HK-2 (cell line): Measurements from ENCODE around the gene CHMP6.

Source experiments
- DNase-seq: peaks from one replicate; pipeline ENCODE4 v3.0.0-alpha.2; 2018; ENCODE audit not compliant: unreplicated experiment

The CHMP6 gene

DNA sequence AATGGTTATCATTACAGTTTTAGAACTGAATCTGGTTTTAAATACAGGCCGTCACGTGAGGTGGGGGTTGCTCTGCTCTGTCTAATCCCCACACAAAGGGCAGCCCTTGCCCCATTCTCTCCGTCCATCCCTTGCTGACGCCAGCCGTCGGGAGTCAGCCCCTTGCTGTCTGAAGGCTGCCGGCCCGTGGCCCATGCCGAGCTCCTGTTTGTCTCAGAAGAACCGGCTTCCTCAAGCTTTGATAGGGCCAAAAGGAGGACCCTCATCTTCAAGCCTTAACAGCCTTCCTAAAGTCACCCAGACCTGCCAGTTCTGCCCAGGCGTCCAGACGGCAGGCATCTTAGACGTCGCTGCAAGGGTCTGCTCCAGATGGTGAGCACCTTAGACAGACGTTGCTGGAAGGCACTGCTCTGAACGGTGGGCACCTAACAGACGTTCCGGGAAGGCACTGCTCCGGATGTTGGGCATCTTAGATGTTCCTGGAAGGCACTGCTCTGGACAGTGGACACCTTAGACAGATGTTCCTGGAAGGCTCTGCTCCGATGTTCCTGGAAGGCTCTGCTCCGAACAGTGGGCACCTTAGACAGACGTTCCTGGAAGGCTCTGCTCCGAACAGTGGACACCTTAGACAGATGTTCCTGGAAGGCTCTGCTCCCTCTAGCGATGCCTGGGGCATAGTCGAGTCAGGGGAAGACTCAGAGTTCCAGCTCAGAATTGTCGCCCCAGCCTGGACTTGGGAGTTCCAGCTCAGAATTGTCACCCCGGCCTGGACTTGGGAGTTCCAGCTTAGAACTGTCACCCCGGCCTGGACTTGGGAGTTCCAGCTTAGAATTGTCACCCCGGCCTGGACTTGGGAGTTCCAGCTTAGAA, 35.1 kb upstream of the CHMP6 start:
- no peak for DNase-seq

- no peak for DNase-seq
Measured at GRCh38 chr17:80957461-80957941, 34.1 kb upstream of the CHMP6 start.

GRCh38 chr17:80959330-80960036, 32.2 kb upstream of the CHMP6 start:
- DNase-seq, result no peak

DNA sequence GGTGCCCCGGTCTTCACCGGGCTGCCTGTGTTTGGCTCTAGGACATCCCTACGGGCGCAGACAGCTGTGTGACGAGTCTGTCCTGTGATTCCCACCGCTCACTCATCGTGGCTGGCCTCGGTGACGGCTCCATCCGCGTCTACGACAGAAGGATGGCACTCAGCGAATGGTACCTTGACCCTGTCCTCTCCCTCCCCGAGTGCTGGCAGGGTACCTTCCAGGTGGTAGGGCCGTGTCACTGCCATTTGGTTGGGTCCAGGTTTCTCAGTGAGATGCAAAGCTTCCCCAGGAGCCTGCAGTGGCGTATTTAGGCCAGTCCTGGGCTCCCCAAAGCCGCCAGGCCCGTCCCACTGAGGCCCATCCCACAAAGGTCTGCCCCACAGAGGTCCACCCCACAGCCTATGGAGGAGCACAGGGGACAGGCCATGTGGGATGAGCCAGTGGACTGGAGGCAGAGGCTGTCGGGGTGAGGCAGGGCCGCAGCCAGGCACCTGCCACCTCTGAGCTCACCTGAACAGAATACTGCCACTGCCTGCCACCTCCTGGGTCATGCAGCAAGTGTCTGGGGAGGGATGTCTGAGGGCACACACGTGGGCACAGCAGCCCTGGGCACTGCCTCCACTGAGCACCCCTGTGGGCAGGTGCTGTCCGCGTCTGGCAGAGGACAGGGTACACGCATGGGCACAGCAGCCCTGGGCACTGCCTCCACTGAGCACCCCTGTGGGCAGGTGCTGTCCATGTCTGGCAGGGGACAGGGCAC, 31.4 kb upstream of the CHMP6 start:
- DNase-seq, result no peak

DNA sequence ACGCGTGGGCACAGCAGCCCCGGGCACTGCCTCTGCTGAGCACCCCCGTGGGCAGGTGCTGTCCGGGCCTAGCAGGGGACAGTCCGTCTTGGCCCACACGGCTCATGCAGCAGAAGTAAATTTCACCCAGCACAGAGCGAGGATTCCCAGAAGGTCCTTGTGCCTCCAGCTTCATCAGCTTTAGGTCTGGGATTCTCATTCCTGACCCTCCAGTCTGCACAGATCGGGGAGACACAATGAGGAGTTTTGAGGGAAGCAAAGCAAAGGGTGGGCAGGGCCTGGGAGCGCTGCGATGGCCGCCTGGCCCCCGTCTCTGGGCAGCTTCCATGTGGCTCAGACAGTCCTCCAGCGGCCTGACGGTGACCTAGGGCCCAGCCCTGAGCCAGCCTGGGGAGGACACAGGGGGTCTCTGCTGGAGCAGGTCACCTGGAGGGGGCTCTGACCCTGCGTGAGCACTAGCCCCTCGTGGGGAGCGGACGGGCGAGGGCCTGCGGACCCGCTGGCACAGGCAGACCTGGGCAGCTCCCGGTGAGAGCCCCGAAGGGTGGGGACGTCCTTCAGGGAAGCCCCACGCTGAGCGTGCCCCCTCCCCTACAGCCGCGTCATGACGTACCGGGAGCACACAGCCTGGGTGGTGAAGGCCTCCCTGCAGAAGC, 30.7 kb upstream of the CHMP6 start:
- no peak for DNase-seq

DNA sequence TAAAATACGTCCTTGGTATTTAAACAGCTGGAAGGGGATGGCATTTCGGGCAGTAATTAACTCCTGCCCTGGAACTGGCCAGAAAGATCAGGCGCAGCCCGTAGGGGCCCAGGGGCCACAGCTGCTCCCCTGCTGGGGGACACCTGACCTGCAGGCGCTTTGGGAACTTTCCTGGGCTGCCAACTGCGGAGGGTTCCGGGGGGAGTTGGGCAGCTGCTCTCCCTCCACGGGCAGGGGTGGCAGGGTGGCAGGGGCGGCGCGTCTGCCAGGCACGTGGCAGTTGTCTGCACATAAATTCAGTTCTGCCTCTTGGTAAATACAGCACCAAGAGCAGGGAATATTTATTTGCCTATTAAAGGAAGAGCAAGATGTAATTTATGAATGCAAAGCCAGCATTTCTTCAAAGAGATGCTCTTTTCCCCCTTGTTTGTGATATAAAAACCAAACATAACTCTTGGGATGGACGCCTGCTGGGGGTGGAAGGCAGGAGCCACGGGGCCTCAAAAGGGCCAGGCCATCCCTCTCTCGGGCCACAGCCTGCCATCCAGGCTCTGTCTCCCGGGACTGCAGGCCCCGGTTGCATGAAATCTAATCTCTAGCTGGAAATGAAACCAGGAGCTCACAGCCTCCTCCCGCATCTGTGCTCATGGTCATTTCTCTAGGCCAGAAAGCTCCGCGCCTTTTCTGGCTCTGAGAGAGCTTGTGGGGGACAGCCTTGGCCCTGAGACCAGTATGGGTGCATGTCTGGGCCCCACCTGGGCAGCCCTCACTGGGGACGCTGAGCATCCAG, 29.9 kb upstream of the CHMP6 start:
- no peak for DNase-seq

DNA sequence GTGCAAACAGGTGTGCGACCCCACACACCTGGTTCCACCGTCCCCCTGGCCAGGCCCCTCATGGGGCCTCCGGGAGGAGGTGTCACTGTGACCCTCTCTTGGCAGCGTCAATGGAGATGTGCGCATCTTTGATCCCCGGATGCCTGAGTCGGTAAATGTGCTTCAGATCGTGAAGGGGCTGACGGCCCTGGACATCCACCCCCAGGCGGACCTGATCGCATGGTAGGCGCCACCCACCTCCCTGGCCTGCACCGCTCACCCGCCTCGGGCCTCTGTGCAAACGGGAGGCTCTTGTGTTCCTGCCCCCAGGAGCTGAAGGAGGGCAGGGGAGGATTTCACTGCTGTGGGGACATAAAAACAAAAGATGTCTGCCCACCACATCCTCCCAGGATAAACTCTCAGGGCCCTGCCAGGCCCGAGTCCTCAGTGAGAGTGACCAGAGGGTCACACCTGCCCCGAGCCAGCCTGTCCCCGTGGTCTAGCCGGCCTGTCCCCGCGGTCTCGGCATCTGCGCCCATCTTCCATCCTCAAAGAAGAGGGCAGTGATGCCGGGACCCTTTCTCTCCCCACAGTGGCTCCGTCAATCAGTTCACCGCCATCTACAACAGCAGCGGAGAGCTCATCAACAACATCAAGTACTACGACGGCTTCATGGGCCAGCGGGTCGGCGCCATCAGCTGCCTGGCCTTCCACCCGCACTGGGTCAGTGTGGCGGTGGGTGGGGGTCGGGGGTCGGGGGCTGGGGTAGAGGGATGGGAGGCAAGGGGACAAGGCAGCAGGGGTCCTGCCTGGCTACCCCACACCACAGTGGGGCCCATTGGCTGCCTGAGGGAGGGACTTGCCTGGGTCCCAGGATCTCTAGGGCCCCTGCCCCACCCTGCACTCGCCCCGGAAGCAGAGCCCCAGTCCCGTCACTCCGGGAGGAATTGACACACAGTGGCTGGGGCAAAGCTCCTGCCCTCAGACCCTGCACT, 29.0 kb upstream of the CHMP6 start:
- DNase-seq, result no peak

- no peak for DNase-seq
Measured at GRCh38 chr17:80963812-80964543, 27.7 kb upstream of the CHMP6 start.

DNA sequence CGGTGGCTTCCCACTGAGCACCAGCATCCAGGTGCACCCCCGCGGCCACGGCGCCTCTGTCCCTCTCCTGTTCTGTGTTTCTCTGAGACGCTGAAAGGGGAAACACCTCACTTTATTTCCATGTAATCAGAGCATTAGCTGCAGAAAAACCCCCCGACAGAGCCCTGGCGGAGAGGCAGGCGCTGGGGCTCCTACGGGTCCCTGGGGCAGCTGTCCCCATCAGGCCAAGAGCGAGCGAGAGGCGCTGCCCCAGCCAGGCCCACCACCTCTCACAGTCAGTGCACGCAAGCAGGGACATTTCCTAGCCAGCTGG, 27.1 kb upstream of the CHMP6 start:
- no peak for DNase-seq

DNA sequence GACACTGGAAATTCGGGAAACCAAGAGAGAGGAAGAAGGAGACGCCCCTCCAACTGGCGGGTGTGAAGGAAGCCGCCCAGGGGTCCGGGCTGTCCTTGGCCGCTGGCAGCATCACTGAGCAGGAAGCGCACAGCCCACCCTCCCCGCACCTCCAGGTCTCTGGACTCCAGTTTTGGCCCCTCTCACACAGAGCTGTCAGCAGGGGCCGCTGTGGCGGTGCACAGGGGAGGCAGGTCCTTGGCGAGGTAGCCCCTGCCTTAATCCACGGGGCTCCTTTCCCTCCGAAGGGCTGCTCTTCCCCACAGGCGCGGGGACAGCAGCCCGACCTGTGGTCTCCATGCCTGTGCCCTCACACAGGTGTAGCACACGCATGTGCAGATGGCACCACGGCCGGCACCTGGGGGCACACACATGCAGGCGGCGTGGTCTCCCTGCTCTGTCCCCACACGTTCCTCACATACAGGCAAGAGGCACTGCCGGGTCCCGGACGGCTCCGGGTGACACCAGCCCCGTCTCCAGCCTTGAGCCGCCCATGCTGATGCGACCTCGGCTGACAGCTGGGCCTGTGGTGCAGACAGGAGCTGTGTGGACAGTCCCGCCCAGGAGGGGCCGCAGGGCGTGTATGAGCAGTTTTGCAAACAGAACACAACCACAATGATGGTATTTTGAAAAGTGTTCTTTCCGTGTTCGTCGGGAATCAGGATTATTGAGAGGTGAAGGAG, 26.6 kb upstream of the CHMP6 start:
- no peak for DNase-seq

DNA sequence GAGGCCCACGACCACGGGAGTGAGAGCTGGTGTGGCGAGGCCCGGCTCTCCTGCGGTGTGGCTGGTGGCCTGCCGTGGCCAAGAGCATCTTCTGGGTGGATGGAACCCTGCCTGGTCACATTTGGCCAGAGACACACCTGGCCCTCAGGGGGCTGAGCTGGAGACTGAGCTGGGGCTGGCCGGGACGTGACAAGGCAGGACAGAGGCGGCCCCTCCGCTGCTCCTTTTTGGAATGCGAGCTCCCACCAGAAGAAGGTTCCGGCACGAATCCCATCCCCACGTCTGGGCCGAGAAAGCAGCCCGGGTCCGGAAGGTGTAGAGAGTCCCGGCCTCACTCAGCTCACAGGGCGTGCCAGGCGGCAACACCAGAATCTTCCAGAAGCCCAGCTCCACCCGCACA, 26.0 kb upstream of the CHMP6 start:
- DNase-seq, result no peak

GRCh38 chr17:80967404-80967872, 24.2 kb upstream of the CHMP6 start:
- DNase-seq, result no peak

DNA sequence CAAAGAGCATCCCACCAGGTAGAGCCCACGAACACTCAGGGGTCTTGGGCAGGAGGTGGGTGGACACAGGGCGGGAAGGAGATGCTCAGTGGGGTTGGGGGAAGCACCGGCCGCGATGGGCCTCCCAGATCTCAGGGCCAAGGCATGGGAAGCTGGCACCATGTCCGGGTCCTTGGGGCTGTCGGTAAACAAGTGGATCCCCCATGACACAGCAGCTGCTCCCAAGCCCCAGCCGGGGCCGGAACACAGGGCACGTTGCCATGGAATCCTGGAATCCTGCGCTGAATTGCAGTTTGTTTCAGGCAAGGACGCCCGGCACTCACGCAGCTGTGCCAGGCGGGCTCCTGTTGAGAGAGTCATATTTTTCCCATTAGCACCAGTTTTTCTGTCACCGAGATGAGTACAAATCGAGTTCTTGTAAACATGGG, 23.0 kb upstream of the CHMP6 start:
- no peak for DNase-seq

DNA sequence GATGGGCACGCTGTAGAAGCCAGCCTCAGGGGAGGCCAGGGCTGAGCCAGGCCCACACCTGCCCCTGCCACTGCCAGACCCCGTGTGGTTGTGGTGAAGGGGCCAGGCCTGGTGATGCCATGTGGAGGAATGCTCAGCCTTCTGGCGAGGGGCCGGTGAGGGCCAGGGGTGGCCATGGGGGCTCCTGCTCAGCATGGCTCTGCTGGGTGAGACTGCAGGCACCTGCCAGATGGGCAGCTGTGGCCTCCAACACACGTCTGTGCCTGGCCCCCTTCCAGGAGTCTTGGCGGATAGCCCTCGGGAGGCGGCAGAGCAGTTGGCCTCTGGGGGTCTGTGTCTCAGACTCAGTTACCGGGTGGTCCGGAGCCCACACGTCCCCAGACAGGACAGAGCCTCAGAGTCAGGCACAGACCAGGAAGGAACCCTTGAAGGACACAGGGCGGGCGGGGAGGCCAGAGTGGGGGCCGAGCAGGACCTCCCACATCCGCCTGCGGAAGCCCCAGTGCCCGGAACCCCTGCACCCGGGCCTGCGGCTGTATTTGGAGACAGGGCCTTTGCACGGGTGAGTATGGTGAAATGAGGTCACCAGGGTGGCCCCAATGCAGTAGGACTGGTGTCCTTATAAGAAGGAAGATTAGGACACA, 22.5 kb upstream of the CHMP6 start:
- no peak for DNase-seq

- no peak for DNase-seq
Measured at GRCh38 chr17:80969674-80970043, 22.0 kb upstream of the CHMP6 start.

DNA sequence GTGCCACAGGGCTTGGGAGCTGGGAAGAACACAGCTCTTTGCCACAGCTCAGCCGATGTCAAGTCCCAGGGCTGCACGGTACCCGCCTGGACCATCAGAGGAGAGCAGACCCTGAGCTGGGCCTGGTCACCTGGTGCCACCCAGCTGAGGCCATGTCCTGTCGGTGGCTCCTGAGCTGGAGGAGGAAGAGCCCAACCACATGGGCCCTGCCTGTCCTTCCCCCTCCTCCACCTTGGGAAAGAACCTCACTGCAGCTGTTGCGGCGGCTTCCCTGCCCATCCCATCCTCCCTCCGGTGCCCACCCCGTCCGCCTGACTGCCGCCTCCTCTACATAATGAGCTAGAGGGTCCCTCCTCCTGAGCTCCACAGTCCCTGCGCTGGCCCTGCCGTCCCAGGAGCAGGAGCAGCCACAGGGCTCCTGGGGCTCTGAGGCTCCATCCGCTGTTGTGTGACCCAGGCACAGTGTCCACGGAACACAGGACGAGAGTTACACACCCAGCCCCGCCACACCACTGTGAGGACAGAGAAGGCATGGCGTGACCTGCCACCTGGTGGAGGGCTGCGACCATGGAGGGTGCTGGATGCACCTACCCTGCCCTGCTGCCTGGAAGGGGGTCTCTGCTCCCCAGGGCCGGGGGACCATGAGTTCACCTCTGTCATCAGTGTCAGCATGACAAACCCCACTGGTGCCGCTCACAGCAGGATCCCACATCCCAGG, 21.4 kb upstream of the CHMP6 start:
- DNase-seq, result no peak
